ENCODE measurements around the gene P4HTM. TPM values are rescaled to one million over a fixed set of nuclear protein-coding genes. Genes with fewer than 3 reads are reported as not detected.

Gene P4HTM
- total and polyA plus RNA-seq, 2 of the 8 experiments (the other 6 are each of a cell fraction or from before 2014, with no cell fraction given): 19.1 to 25.4 TPM

- TF ChIP-seq POLR2A (IDR thresholded peaks at IDR 0.05; ENCODE audit: control extremely low read depth in 1 of 2, low read depth in 2 of 2, low read length in 2 of 2) (peak in 1 of 2 experiments; percentile 98; a peak in 2 of 3 replicates), RBBP5 (IDR thresholded peaks at IDR 0.05; ENCODE audit: borderline replicate concordance, low read depth, low read length) (no peak), SAP30 (IDR thresholded peaks at IDR 0.05; ENCODE audit: insufficient read depth, insufficient replicate concordance, low read length) (peak; percentile 78), GTF2F1 (IDR thresholded peaks at IDR 0.05; ENCODE audit: borderline replicate concordance, low read depth, low read length) (peak; percentile 21; the same call in 1 of the 2 replicates)
These were observed 38.9 kb downstream of the P4HTM start, which contains the start of gene IMPDH2 (continued) for GRCh38 chr3:49028673-49029562.

Data from H1 (cell line).